Esophagus mucosa (tissue), 1 donor: ENCODE data around the gene GNG13. TPM values are rescaled to one million over a fixed set of nuclear protein-coding genes. Genes with fewer than 3 reads are reported as not detected.
A peak's percentile ranks its signal among the peaks of the same experiment; 100 is the strongest.
"Not testable (repeated sequence)": the region's sequence is repeated elsewhere in the genome, so short reads cannot be mapped to it uniquely, and the experiment has no call there.

ENCODE experiments used
- ATAC-seq: fragments of 200-7000 bp; cut with Tn5 transposase; one replicate; pipeline ENCODE4 v1.9.1; 2020
- total RNA-seq: library from RNA; stranded (reverse); gene quantifications from one replicate; pipeline ENCODE4 v1.2.4, GENCODE V29; 2023
- donor health status: DM: yes; HTN: yes; CAD: no.

The GNG13 gene
- not detected for total RNA-seq

GRCh38 chr16:799948-800833, at the start of gene GNG13:
Gene GNG13, minus strand, starts transcription at chr16:800734. Its CDS starts 1,657 bp downstream, at chr16:799077.
- no peak for ATAC-seq

GRCh38 chr16:848510-849253, 48.1 kb upstream of the GNG13 start:
- ATAC-seq: no peak

- no peak for ATAC-seq
These were observed 47.3 kb upstream of the GNG13 start for GRCh38 chr16:847681-848445.

GRCh38 chr16:847151-847550, 46.6 kb upstream of the GNG13 start:
- ATAC-seq: no peak

GRCh38 chr16:845351-845745, 44.8 kb upstream of the GNG13 start:
- no peak for ATAC-seq

- ATAC-seq: no peak
These were observed 44.3 kb upstream of the GNG13 start for GRCh38 chr16:844638-845350.

GRCh38 chr16:843771-844170, 43.2 kb upstream of the GNG13 start:
- no peak for ATAC-seq

- ATAC-seq: no peak
These were observed 42.4 kb upstream of the GNG13 start for GRCh38 chr16:842711-843560.

GRCh38 chr16:842061-842476, 41.5 kb upstream of the GNG13 start:
- ATAC-seq: peak; percentile 16

GRCh38 chr16:841455-842060, 41.0 kb upstream of the GNG13 start:
- ATAC-seq: no peak

GRCh38 chr16:840561-841454, 40.3 kb upstream of the GNG13 start:
- no peak for ATAC-seq

- ATAC-seq: peak; percentile 9
These were observed 39.3 kb upstream of the GNG13 start for GRCh38 chr16:839643-840408.

GRCh38 chr16:838741-839140, 38.2 kb upstream of the GNG13 start:
- ATAC-seq: no peak

GRCh38 chr16:836822-837221, 36.3 kb upstream of the GNG13 start:
- not testable (repeated sequence) for ATAC-seq

GRCh38 chr16:836221-836620, 35.7 kb upstream of the GNG13 start:
- no peak for ATAC-seq

GRCh38 chr16:835373-835772, 34.8 kb upstream of the GNG13 start:
- ATAC-seq: no peak

- no peak for ATAC-seq
These were observed 32.9 kb upstream of the GNG13 start for GRCh38 chr16:833411-833810.

- no peak for ATAC-seq
These were observed 32.3 kb upstream of the GNG13 start for GRCh38 chr16:832652-833336.
